Stimulated activated naive CD4-positive, alpha-beta T cell treated with Interleukin-2 at 50 U/mL for 16 hours (primary cell): ENCODE data around the gene MT1X.
"Not testable (repeated sequence)": the region's sequence is repeated elsewhere in the genome, so short reads cannot be mapped to it uniquely, and the experiment has no call there.

Source experiments
- DNase-seq: peaks from one replicate; lab custom pipeline; 2025; lab: John Stamatoyannopoulos, UW

MT1X gene

DNA sequence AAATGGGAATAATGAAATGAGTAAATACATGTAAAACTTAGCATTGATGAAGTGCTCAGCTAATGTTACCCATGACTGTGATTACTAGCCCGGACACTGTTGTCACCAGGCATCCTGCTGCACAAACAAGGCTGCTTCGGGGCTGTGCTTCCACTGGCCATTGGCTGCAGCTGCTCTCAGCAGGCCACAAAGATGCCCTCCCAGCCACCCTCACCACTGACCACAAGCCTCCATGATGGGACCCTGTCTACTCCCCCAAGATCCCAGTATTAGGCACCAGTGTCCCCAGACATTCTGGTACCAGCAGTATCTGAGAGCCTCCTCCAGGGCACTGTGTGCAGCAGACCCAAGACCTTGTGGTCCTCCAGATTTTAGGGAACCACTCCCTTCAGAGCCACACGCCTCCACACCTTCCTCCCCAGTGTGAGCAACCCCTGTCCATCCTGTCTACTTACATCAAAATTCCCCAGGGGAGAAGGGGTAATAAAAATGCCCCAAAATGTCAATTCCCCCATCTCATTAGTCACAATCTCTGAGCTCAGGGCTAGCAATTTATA, 28.0 kb downstream of the MT1X start:
- DNase-seq, result no peak

DNA sequence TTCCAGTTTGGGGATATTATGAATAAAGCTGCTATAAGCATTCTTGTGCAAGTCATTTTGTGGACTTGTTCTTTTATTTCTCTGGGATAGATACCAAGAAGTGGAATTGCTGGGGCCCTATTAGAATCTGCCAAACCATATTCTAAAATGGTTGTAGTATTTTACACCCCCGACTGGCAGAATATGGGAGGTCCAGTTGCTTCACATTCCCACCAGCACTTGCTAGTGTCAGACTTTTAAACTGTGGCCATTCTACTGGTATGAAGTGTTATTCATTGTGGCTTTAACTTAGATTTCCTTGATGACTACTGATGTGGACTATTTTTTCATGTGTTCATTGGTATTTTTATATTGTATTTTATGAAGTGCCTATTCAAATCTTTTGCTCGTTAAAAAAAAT, 29.6 kb downstream of the MT1X start:
- DNase-seq, result no peak

DNA sequence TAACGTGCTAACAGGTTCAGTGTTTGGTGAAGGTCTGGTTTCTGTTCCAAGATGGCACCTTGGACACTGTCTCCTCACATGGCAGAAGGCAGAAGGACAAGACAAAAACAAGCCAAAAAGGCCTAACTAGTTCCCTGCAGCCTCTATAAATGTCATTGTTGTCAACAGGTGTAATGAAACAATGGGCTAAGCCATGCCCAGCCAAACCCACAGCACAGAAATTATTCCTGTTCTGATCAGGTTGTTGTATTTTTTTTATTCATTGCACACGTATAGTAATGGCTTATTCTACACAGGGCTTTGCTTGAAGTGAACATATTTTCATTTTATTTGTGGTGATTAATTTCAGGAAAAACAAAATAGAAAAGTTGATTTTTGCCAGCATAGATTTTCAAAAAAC, 31.5 kb downstream of the MT1X start:
- DNase-seq, result no peak

DNA sequence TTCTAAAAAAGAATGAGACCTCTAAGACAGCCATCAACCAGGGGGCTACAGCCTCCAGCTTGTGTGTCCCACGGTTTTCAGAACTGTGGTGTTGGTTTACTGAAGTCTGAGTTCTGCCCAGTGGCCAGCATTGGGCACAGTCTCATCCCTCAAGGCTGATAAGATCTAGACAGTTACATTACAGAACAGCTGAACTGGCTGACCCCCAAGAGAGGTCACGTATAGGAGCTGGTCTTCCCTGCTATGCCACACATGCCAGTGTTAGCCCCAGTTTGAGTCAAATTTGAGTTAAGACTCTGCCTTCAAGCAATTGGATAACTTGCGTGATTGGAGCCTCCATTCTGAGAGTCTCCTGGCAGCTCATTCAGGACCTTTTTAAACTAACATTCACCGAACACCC, 32.9 kb downstream of the MT1X start:
- no peak for DNase-seq

DNA sequence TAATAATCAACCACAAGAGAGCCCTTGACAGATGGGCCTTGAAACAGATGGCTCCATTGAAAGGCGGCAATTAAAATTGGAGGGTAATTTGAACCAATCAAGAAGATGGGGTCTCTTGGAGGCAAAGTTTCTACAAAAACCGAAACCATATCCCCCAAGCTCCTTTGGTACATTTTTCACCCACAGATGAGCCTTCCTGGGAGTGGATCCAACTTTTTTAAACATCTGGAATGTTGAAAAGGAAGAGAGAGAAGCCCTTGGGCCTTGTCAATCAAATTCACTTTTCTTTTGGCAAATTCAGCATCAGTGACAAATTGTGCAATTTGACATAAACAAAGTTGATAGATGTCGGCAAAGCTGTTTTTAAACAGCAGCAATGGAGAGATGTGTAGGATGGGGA, 34.5 kb downstream of the MT1X start:
- DNase-seq, result no peak

DNA sequence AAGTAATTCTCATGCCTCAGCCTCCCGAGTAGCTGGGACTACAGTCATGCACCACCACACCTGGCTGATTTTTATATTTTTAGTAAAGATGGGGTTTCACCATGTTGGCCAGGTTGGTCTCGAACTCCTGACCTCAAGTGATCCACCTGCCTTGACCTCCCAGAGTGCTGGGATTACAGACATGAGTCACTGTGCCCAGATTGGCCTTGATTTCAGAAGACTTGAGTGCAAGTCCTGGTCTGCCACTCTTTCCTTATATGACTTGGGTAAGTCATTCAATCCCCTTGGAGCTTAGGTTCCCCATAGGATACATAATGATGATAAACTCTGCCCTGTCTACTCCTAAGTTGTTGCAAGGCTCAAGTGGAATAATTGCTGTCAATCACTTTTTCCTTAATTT, 35.3 kb downstream of the MT1X start:
- not testable (repeated sequence) for DNase-seq

DNA sequence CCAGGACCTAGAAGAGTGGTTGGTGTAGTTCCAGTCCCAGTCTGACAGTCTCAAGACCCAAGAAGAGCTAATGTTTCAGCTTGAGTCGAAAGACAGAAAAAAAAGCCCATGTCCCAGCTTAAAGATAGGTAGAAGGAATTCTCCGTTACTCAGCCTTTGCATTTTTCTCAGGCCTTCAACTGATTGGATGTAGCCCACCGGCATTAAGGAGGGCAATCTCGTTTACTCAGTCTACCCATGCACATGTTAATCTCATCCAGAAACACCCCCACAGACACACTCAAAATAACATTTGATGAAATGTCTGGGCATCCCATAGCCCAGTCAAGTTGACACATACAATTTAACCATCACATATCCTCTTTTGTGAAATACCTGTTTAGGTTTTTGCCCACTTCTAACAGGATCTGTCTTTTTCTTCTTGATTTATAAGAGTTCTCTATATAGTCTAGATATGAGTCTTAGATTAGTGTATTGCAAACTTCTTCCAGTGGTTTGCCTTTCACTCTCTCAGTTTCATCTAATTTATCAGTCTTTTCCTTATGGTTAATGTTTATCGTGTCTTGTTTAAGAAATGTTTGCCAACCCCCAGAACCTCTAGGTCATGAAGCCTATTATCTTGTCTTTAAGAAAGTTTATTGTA, 40.1 kb downstream of the MT1X start:
- no peak for DNase-seq

DNA sequence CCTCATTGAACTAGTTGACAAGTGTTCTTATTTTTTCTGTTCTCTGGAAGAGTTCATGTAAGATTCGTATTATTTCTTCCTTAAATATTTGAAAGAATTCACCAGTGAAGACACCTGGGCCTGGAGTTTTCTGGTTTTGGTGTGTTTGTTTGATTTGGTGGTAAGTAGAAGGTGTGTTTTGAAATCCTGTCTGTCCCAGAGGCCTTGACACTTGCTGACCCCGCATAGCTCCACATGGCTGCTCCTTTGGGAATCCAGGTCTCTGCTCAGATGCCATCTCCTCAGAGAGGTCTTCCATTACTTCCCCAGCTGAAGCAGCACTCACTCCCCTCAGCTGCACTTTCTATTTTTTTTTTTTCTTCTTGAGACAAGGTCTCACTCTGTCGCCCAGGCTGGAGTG, 41.9 kb downstream of the MT1X start:
- DNase-seq, result no peak

DNA sequence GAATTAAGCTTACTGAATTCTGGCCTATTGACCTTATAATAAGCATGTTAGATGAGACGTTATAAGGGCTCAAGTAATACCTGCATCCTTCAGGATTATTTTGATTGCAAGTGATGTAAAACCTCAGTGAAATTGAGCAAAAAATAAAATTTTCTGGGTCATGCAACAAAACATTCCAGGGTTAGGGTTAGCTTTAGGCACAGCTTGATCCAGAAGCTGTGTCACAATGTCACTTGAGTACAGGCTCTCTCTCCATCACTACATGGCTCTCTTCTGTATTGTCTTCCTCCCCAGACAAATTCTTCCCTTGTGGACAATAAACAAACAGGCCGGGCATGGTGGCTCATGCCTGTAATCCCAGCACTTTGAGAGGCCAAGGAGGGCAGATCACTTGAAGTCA, 44.0 kb downstream of the MT1X start:
- no peak for DNase-seq

DNA sequence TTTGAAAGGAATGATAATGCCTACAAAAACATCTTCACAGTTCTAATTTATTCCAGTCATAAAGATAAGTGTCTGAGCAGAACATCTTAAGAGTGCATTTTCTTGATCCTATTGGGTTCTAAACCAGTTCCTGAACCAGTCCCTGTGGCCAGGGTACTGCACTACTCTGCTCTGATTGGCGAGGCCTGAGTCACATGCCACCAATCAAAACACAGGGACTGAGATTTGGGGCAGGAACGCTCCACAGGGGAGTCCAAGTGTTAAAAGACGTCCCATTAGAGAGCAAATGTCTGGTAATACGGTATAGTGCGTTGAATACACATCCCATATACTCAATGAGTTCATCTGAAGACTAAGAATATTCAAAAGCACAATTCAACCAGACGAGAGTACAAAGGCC, 44.7 kb downstream of the MT1X start:
- no peak for DNase-seq

DNA sequence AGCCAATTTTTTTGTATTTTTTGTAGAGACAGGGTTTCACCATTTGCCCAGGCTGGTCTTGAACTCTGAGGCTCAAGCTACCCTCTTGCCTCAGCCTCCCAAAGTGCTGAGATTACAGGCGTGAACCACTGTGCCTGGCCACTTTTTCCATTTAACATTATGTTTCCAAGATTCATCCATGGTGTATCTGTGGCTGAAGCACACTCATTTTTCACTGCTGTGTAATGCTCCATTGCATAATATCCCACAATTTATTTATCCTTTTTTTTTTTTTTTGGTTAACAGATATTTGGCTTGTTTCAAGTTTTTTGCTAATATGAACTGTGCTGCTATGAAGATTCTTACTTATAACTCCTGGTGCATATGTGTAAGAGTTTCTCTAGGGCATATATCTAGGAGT, 45.8 kb downstream of the MT1X start:
- no peak for DNase-seq

DNA sequence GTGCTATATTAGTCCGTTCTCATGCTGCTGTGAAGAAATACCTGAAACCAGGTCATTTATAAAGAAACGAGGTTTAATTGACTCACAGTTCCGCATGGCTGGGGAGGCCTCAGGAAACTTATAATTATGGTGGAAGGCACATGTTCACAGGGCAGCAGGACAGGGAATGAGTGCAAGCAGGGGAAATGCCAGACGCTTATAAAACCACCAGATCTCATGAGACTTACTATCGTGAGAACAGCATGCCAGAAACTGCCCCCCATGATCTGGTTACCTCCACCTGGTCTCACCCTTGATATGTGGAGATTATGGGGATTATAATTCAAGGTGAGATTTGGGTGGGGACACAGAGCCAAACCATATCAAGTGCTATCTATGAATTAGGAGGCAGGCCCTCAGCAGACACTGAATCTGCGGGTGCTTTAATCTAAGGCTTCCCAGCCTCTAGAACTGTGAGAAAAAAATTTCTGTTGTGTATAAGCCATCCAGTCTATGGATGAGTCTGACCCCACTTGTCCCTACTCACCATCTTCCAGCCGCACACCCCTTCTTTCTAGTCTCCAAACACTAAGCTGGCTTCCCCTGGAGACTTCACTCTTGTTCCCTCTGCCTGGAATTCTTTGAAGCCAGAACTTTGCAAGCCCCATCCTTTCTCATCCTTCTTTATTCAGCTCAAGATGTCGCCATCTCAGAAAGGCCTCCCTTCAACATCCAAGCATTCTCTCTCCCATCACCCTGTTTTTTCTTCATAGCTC, 46.9 kb downstream of the MT1X start:
- no peak for DNase-seq

DNA sequence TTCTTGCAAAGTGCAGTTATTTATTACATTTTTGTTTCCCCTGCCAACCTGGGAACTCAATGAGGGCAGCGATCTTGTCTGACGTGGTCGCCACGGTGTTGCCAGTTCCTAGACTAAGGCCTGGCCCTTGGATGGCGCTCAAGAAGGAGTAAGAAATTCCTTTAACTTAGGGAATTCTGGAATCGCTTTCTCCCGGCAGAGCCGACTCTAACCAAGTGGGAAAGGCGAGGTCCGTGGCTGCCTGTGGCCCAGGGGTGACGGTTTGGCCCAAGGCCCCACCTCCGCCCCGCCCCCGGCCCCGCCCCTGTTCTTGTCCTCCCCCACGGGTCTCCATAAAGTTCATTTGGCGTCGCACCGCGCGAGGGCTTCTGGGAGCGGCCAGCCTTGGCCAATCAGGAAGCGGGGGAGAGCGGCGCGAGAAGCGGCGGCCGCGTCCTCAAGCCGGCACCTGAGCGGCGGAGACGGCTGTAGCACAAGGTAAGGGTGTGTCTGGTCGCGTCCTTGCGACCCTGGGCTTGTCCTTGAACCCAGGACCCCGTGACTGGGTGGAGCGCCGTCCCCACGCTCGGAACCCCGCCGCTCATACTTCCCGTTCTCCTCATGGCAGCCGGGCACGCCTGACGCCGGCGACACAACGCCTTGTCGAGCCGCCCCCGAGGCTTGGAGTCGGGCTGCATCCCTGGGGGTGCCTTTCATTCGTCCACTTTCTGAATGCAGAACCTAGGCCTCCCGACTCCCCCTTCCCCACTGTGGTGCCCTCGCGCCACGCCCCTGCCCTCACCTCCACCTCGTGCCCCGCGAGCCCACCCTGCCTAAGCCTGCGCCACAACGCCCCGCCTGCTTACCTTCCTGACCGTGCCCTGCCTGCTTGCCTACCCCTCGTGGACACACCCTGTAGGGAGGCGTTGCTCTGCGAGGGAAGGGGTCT, 47.7 kb downstream of the MT1X start, which contains the start of gene NUP93:
NUP93 (plus strand) TSS at position 395 of the 928 bp plus-strand sequence. CDS start 18,119 bp downstream, outside the sequence.
- DNase-seq, result peak; percentile 93

DNA sequence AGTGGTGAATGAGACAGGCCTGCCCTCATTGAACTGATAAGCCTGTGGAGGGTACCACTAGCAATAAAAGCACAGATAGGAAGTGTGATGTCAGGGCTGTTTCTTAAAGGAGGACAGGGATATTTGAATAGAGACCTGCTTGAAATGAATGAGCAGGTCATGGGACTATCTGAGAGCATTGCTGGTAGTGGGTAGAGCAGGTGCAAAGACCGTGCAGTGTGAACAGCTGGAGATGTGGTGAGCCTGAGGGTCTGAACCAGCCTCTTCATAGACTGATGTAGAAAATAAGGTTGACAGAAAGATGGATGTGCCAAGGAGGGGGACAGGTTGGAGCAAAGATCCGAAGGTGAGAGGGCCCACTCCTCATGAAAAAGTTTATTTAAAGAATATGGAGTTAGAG, 50.1 kb downstream of the MT1X start:
- DNase-seq, result no peak

DNA sequence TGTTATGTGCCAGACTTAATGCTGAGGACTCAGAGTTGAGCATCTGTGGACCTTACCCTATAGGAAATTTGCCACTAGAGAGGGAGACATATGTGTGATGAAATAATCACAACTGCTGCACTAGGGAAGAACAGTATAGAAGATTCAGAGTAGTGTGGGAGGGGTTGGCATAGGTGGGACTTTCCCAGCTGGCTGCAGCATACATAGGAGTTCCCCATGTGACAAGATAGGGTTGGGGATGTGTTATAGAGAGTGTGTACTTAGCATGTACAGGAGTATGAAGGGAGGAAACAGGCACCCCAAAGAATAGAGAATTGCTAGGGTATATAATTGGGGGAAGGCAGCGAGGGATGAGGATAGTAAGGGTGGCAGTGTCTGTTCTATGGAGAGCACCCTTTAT, 50.6 kb downstream of the MT1X start:
- peak; percentile 30 for DNase-seq
